ENCODE measurements around the gene JOSD1.

DNA sequence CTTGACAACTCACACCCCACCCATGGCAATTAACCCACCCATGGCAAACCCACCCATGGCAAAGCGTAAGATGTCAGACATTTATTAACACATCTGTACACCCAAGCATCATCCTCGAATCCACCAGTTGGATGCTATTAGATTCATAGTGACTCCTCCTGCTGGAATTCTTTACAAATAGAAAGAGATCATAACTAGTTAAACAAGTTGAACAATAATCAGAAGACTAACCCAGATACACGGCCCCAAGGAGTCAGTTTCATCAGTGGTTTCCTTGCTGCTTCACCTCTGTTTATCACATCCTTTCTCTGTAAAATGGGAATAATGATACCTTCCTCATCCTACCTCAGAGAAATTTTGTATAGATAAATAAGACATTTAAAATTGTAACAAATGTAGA, 10.1 kb upstream of the JOSD1 start:
- TF ChIP-seq SRF (IDR thresholded peaks at IDR 0.05; ENCODE audit: low read depth in 2 of 2, low read length in 2 of 2) (no peak), EZH2 (IDR thresholded peaks at IDR 0.05; ENCODE audit: borderline replicate concordance, control insufficient read depth, low read depth, low read length) (no peak)
- TF ChIP-seq, protein P1, sequence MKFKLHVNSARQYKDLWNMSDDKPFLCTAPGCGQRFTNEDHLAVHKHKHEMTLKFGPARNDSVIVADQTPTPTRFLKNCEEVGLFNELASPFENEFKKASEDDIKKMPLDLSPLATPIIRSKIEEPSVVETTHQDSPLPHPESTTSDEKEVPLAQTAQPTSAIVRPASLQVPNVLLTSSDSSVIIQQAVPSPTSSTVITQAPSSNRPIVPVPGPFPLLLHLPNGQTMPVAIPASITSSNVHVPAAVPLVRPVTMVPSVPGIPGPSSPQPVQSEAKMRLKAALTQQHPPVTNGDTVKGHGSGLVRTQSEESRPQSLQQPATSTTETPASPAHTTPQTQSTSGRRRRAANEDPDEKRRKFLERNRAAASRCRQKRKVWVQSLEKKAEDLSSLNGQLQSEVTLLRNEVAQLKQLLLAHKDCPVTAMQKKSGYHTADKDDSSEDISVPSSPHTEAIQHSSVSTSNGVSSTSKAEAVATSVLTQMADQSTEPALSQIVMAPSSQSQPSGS (IDR thresholded peaks at IDR 0.05; ENCODE audit: low read length) = no peak
